HEK293 (cell line): ENCODE results near the gene ADGRG7.

ENCODE experiments used
- ATF2 ChIP-seq: fragments of 450-650 bp; formaldehyde crosslinking; IDR thresholded peaks from 2 replicates; pipeline ENCODE4 v1.5.1; 2016; ENCODE audit warnings: missing biosample characterization, missing genetic modification characterization, low read depth
- CTCF ChIP-seq: fragments of 450-650 bp; formaldehyde crosslinking; IDR thresholded peaks from 2 replicates; pipeline ENCODE4 v1.5.1; 2016; ENCODE audit warnings: missing biosample characterization, missing genetic modification characterization
- MEIS1 ChIP-seq: sonication (generic); formaldehyde crosslinking; IDR thresholded peaks from 2 replicates; pipeline ENCODE4 v1.8.1; 2022; ENCODE audit warnings: missing genetic modification reagents, mild to moderate bottlenecking, borderline replicate concordance
- PRDM10 ChIP-seq: fragments of 450-650 bp; formaldehyde crosslinking; IDR thresholded peaks from 2 replicates; pipeline ENCODE4 v1.5.1; 2016; ENCODE audit warnings: missing biosample characterization, missing genetic modification characterization
- SP2 ChIP-seq: fragments of 450-650 bp; formaldehyde crosslinking; IDR thresholded peaks from 2 replicates; pipeline ENCODE4 v1.5.1; 2016; ENCODE audit warnings: missing biosample characterization, missing genetic modification characterization
- YY1 ChIP-seq: fragments of 450-650 bp; formaldehyde crosslinking; IDR thresholded peaks from 2 replicates; pipeline ENCODE4 v1.5.1; 2018; ENCODE audit warnings: missing biosample characterization, missing genetic modification characterization
- ZBTB1 ChIP-seq: fragments of 450-650 bp; formaldehyde crosslinking; IDR thresholded peaks from 2 replicates; pipeline ENCODE4 v1.5.1; 2016; ENCODE audit warnings: missing biosample characterization, missing genetic modification characterization
- ZNF169 ChIP-seq: fragments of 450-650 bp; formaldehyde crosslinking; IDR thresholded peaks from 2 replicates; pipeline ENCODE4 v1.5.1; 2016; ENCODE audit warnings: missing biosample characterization, missing genetic modification characterization
- ZNF18 ChIP-seq: fragments of 450-650 bp; formaldehyde crosslinking; IDR thresholded peaks from 2 replicates; pipeline ENCODE4 v1.5.1; 2016; ENCODE audit warnings: missing biosample characterization, missing genetic modification characterization
- ZNF2 ChIP-seq: fragments of 450-650 bp; formaldehyde crosslinking; IDR thresholded peaks from 2 replicates; pipeline ENCODE4 v1.5.1; 2016; ENCODE audit warnings: missing biosample characterization, missing genetic modification characterization
- ZNF776 ChIP-seq: fragments of 450-650 bp; formaldehyde crosslinking; IDR thresholded peaks from 2 replicates; pipeline ENCODE4 v1.5.0; 2017; ENCODE audit warnings: missing biosample characterization, missing genetic modification characterization, borderline replicate concordance
- ZNF792 ChIP-seq: fragments of 450-650 bp; formaldehyde crosslinking; IDR thresholded peaks from 2 replicates; pipeline ENCODE4 v1.5.1; 2016; ENCODE audit warnings: missing biosample characterization, missing genetic modification characterization
- ZSCAN16 ChIP-seq: fragments of 450-650 bp; formaldehyde crosslinking; IDR thresholded peaks from 2 replicates; pipeline ENCODE4 v1.5.1; 2016; ENCODE audit warnings: missing biosample characterization, missing genetic modification characterization

GRCh38 chr3:100653604-100654294, 44.3 kb downstream of the ADGRG7 start:
- no peak for TF ChIP-seq CTCF (tag by site-specific recombination)
- no peak for TF ChIP-seq ZNF2 (tag by site-specific recombination)
- TF ChIP-seq PRDM10 (tag by site-specific recombination): no peak
- TF ChIP-seq SP2: no peak
- TF ChIP-seq ATF2 (tag by site-specific recombination): no peak
- TF ChIP-seq YY1 (tag by site-specific recombination): no peak
- TF ChIP-seq MEIS1 (CRISPR knock-in tag): no peak
- TF ChIP-seq ZNF18 (tag by site-specific recombination): no peak
- no peak for TF ChIP-seq ZNF776 (tag by site-specific recombination)
- no peak for TF ChIP-seq ZNF792 (tag by site-specific recombination)
- no peak for TF ChIP-seq ZSCAN16 (tag by site-specific recombination)
- TF ChIP-seq ZNF169 (tag by site-specific recombination): no peak
- no peak for TF ChIP-seq ZBTB1 (tag by site-specific recombination)
